Smooth muscle cell of the brain vasculature (primary cell): ENCODE data around the gene KCNG2.
"Not testable (repeated sequence)": the region's sequence is repeated elsewhere in the genome, so short reads cannot be mapped to it uniquely, and the experiment has no call there.

Experiments
- DNase-seq: peaks from one replicate; pipeline ENCODE4 v3.0.0-alpha.2; 2012; ENCODE audit warnings: low read depth, low spot score

KCNG2 gene

GRCh38 chr18:79852561-79853302 is 55.0 kb downstream of the KCNG2 start:
- no peak for DNase-seq

- DNase-seq: no peak
Observed at GRCh38 chr18:79853303-79853992, 55.7 kb downstream of the KCNG2 start.

DNA sequence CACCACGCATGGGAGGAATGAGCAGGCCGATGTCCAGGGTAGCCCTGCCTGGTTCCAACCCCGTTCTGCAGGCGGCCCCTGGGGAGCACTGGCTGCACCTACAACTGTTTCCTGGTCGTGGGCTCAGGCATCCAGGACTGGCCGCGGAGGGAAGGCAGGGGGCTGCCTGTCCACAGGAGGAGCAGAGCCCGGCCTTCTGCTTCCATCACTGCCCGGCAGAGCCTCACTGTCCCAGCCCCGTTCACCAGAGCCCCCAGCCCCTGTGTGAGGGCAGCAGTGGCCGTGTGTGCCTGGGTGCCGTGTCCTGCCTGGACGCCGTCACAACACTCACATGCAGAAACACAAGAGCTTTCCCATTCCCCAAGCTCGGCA is 56.2 kb downstream of the KCNG2 start:
- DNase-seq: no peak

GRCh38 chr18:79855147-79855933 is 57.6 kb downstream of the KCNG2 start:
- no peak for DNase-seq

- DNase-seq: no peak
Observed at GRCh38 chr18:79856119-79857007, 58.6 kb downstream of the KCNG2 start.

DNA sequence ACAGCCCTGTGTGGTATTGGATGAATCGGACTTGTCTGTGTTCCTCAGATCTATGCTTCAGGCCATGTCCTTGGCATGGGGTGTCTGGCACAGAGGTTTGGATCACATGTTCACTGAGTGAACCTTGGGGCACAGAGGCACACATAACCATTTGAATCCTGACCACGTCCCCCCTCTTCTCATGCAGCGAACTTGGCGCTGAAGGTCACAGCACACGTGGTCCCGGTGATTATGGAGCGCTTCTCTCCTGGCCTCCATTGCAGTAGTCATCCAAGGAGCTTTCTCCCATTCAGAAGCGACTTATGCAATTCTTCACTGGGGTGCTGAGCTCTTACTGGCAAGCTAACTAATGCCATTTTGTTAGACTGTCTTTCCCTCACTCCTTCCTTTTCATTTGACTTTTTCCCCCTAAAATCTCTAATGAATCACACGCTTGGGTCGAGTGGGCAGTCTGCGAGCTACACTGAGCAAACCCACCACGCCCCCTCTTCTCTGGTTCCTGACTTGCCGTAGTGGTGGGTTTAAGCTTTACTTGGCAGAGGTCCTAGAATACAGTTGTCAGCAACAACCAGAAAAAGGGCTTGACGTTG is 59.4 kb downstream of the KCNG2 start:
- DNase-seq: no peak

- DNase-seq: no peak
Observed at GRCh38 chr18:79859314-79859713, 61.6 kb downstream of the KCNG2 start.

GRCh38 chr18:79861687-79862086 is 63.9 kb downstream of the KCNG2 start:
- no peak for DNase-seq

GRCh38 chr18:79862562-79862961 is 64.8 kb downstream of the KCNG2 start:
- no peak for DNase-seq

- no peak for DNase-seq
Observed at GRCh38 chr18:79863161-79864005, 65.6 kb downstream of the KCNG2 start.

GRCh38 chr18:79864006-79864725 is 66.4 kb downstream of the KCNG2 start:
- DNase-seq: no peak

GRCh38 chr18:79864955-79865354 is 67.2 kb downstream of the KCNG2 start:
- DNase-seq: not testable (repeated sequence)

GRCh38 chr18:79865951-79866350 is 68.2 kb downstream of the KCNG2 start:
- DNase-seq: not testable (repeated sequence)

- no peak for DNase-seq
Observed at GRCh38 chr18:79866889-79867574, 69.3 kb downstream of the KCNG2 start.

DNA sequence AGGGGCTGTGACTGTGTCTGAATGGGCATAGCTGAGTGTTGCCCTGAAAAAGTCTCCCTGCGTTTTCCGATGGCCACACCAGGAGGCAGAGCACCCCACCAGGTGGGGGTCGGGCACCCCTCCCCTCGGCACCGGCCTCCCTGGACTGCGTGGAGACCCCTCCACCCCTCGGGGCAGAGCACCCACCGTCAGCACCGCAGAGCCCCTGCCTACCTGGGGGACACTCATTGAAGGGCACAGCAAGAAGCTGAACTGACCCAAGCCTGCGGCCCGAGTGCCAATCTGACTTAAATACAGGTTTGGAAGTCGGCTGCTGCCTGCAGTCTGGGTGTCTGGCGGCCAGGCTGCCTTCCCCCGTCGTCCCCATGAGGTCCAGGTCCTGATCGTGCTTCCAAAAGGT is 69.9 kb downstream of the KCNG2 start:
- no peak for DNase-seq

- DNase-seq: no peak
Observed at GRCh38 chr18:79868168-79868784, 70.5 kb downstream of the KCNG2 start.

- no peak for DNase-seq
Observed at GRCh38 chr18:79868811-79869541, 71.2 kb downstream of the KCNG2 start.
